BJ (cell line): Measurements from ENCODE around the gene ALDH3B1. TPM values are rescaled to one million over a fixed set of nuclear protein-coding genes. Genes with fewer than 3 reads are reported as not detected.

ENCODE experiments used
- CTCF ChIA-PET: fragments of 350-600 bp; formaldehyde crosslinking; extraction: SDS; loops from one replicate; lab custom pipeline; 2021; ENCODE audit warnings: antibody characterized with exemption, inconsistent platforms; lab: Yijun Ruan, JAX
- POLR2A ChIA-PET: fragments of 300-600 bp; sonication (Branson Sonifier 250); formaldehyde crosslinking; extraction: SDS; loops from one replicate; lab custom pipeline; 2021; ENCODE audit warnings: antibody characterized with exemption; lab: Charles Lee
- DNase-seq: peaks from one replicate; pipeline ENCODE4 v3.0.0-alpha.2; 2011; ENCODE audit warnings: low read depth
- H3K27me3 ChIP-seq: 2 replicates; pipeline ENCODE4 v1.6.0; 2011; ENCODE audit warnings: low read length; ENCODE audit not compliant: control insufficient read depth, insufficient read depth
- H3K36me3 ChIP-seq: 2 replicates; pipeline ENCODE4 v1.5.1; 2011; ENCODE audit warnings: low read length; ENCODE audit not compliant: control insufficient read depth, insufficient read depth
- H3K4me3 ChIP-seq: 2 replicates; pipeline ENCODE4 v1.5.1; 2011; ENCODE audit warnings: low read depth, mild to moderate bottlenecking, control low read depth, low read length
- CTCF ChIP-seq: IDR thresholded peaks from 2 replicates; pipeline ENCODE4 v1.5.1; 2011; ENCODE audit warnings: low read depth, mild to moderate bottlenecking, control low read depth, inconsistent platforms, low read length, moderate library complexity; ENCODE audit not compliant: insufficient read depth
- polyA plus RNA-seq: library from polyadenylated mRNA; depleted of rRNA; stranded (reverse); fragments of >200 nt; gene quantifications from 2 replicates; pipeline ENCODE4 v1.2.3, GENCODE V29; 2011

ALDH3B1 gene
- polyA plus RNA-seq, 1 experiment: 74.2 TPM

DNA sequence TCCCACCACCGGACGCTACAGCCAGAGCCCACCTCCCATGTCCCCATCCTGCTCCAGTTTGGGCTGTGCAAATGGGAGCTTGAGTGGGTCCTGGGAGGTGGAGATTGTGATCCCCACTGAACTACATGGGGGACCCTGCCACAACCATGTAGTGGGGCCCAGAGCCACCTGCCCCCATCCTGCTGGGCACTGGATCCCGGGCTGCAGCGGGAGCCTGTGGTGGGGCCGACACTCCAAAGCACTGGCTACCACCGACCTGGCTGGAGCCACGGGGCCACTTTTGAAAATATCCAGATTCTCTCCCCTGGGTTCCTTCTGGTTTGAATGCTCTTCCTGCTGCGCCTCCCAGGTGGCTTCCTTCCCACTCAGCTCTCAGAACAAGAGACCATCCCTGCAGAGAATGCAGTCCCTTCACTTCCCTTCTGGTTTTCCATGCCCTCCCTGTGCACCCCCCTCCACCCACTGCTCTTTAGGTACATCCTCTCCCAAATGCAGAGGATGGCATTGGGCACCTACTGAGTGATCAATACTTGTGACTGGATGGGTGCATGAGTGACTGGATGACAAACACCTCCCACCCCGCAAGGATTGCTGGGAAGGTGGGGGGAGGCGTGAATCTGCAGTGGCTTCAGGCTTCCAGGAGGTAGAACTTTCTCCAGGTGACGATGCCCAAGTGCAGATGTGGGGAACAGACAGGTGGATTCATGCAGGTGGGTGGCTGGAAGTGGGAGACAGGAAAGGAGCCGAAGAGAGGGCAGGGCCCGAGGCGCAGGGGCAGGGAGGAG, 5.4 kb upstream of the ALDH3B1 start:
- H3K27me3 ChIP-seq: no peaks in the 10 kb centered on the region
- H3K36me3 ChIP-seq: no peaks in the 10 kb centered on the region
- TF ChIP-seq CTCF: no peak
- H3K4me3 ChIP-seq: peak overlapping the region; percentile 71; the same call in 1 of the 2 replicates
- ChIA-PET CTCF (no interaction called here), POLR2A (no interaction called here)
- no peak for DNase-seq

DNA sequence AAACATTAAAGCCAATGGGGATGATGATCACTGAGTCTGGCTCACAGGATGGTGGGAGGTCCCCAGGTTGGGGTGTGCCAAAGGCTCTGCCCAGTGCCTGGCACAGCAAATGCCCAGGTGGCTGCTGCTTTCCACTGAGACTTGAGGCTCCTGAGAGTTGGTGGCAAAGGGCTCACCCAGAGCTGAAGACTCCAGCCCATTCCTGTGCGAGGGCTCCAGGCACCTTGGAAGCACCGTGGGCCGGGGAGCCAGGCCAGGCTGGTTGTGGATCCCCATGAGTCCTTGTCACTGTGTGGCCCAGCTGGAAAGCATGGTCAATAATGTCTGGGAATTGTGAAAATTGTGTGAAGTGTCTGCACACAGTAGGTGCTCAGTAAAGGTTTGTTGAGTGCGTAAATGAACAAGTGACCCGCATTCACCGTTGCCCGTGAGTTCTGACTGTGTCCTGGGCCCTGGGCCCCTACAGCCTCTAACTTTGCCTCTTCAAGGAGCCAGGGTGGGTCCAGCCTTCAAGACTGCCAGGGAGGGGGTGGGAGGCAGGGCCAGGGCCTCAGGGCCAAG, 3.4 kb upstream of the ALDH3B1 start:
- ChIA-PET POLR2A (no interaction called here), CTCF (interaction anchor here (0.6 kb wide), 1 partner anchor 250 kb away, joined by 3 read pairs; no protein-coding TSS in a partner anchor)
- no peak for TF ChIP-seq CTCF
- no peaks in the 10 kb centered on the region for H3K27me3 ChIP-seq
- DNase-seq: no peak
- H3K36me3 ChIP-seq: no peaks in the 10 kb centered on the region
- no peak overlapping the region for H3K4me3 ChIP-seq

DNA sequence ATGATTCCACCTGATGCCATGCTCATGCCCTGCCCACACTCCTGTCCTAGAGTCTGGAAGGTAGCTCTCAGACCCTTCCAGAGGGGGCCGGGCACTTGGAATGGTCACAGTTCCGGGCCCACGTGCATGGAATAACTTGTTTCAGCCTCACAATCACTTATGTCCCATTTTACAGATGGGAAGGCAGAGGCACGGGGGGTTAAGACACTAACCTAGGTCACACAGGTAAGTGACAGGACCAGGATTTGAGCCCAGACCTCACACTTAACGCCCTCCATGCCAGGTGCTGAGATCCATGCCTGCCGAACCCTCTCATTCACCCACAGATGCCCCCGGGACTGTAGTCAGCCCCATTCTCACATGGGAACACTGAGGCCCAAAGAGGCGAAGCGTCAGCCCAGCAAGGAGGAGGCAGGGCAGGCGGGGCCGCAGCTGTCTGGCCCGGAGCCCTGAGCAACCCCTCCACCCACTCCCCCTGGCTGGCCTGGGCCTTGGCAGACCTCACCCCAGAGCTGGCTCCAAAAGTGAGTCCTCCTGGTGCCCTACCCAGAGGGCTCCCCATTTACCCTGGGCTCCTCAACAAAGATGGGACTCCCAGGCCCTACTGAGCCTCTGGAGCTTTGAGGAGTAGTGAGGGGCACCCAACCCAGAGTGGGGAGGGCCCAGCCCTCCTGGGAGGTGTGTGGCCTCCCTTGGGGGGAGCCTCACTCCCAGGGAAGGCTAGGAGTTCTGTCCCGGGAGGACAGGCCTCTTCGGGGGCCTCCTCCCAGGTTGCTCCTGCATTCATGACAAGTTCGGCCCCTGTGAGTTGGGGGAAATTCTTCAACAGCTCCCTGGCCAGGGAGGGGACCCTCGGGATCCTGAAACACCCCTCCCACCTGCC, 2.4 kb upstream of the ALDH3B1 start:
- H3K27me3 ChIP-seq: no peaks in the 10 kb centered on the region
- DNase-seq: no peak
- H3K4me3 ChIP-seq: no peak overlapping the region
- POLR2A ChIA-PET: no interaction called here
- CTCF ChIA-PET: interaction anchor here (1.3 kb wide), 1 partner anchor 202 kb away, joined by 8 read pairs; no protein-coding TSS in a partner anchor
- no peak for TF ChIP-seq CTCF
- H3K36me3 ChIP-seq: no peaks in the 10 kb centered on the region

DNA sequence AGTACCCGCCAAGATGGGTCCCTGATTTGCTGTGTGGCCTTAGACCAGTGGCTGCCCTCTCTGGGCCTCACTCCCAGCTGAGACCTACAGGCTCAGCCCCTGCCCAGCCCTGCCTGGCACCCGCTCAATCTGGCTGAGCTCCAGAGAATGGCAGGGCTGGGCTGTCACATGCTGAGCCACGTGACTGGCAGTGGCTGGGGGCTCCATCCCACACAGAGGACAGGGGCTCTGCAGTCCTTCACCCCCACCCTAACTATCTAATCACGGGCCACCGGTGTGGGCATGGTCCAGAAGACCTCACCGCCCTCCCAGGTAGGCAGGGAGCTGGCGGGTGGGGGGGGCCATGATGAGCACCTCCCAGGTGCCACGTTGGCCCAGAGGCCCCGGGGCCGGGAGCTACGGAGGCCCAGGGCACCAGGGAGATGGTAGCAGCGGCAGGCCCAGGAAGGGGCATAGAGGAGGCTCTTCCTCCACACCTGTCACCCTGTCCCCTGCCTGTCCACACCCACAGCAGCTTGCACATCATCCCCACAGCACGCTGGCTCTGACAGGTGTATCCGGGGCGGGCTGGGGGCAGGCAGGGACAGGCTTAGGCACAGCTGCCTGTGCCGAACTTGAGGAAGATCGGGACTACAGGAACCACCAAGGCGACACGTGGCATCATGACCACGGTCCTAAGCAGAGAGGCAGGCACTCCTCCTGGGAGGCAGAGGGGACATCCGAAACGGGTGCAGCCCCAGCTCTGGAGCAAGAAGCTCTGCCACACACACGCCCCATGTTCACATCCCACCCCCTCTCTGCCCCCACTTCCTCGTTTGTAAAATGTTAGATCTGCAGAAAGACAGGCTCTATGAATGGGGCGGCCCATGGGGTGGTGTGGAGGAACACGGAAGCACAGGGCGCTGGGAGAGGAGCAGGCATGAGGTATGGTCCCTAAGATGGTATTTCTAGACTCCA, 1.5 kb upstream of the ALDH3B1 start:
- no peak for DNase-seq
- H3K27me3 ChIP-seq: no peaks in the 10 kb centered on the region
- H3K36me3 ChIP-seq: no peaks in the 10 kb centered on the region
- ChIA-PET POLR2A (interaction anchor here (0.5 kb wide), 1 partner anchor 146 kb away, joined by 3 read pairs; no protein-coding TSS in a partner anchor), CTCF (interaction anchor here (1.1 to 2.8 kb wide), 4 partner anchors 13 to 201 kb away, joined by 3 to 13 read pairs (median 6); no protein-coding TSS in a partner anchor)
- no peak overlapping the region for H3K4me3 ChIP-seq
- no peak for TF ChIP-seq CTCF
